Measurements from ENCODE around the gene PATZ1. TPM values are rescaled to one million over a fixed set of nuclear protein-coding genes. Genes with fewer than 3 reads are reported as not detected.

Gene PATZ1
- total and polyA plus RNA-seq, 2 of the 8 experiments (the other 6 are each of a cell fraction or from before 2014, with no cell fraction given), result 62.1 to 70.9 TPM

DNA sequence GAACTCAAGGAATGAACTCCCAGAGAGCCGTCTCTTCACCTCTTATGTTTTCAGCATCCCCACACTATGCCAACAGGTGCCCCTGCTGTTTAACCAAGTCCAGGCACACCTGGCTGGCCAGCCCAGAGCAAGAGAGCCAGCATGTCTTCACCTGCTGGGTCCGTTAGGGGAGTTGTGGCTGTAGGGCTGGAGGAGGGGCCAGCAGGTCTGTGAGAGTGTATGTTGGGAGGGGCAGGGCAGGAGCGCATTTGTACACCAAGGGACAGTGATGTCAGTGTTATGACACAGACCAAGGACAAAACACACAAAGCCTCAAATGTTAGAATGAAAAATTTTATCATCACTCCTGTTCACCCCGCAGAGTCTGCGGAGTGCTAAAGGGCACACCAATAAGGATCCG, 5.8 kb downstream of the PATZ1 start:
- Histone ChIP-seq H3K27me3 (replicated peaks in 1 of 4; ENCODE audit: control insufficient read depth in 3 of 4, extremely low read depth in 1 of 4, insufficient read depth in 3 of 4, low read length in 3 of 4) (no peaks in the 10 kb centered on the region), H3K4me2 (ENCODE audit: insufficient read depth in 1 of 2, low read depth in 2 of 2, low read length in 2 of 2) (no peak overlapping the region), H2AFZ (ENCODE audit: low read length) (no peak overlapping the region), H3K4me1 (replicated peaks in 1 of 4; ENCODE audit: control insufficient read depth in 3 of 4, insufficient read depth in 4 of 4, low read length in 3 of 4) (peaks cover 0 to 50% (median 37%) of the 10 kb centered on the region in 4 experiments; a peak in 6 of 7 replicates), H3K23me2 (ENCODE audit: low read depth, low read length) (peaks cover 23% of the 10 kb centered on the region), H4K91ac (replicated peaks; ENCODE audit: insufficient read length, low read length) (no peak overlapping the region), H3K56ac (replicated peaks; ENCODE audit: insufficient read length, low read depth, low read length) (no peak overlapping the region), H3K14ac (ENCODE audit: insufficient read length) (no peak overlapping the region), H3K79me2 (ENCODE audit: control insufficient read depth in 1 of 2, insufficient read depth in 2 of 2, low read length in 2 of 2) (peaks cover 4 to 86% of the 10 kb centered on the region in 2 experiments; a peak in 3 of 4 replicates), H2BK15ac (ENCODE audit: low read length) (no peak overlapping the region), H3K79me1 (ENCODE audit: low read depth, low read length) (peaks cover 37% of the 10 kb centered on the region), H3K18ac (ENCODE audit: extremely low read depth, low read length) (no peak overlapping the region), H2BK20ac (ENCODE audit: low read length) (no peak overlapping the region), H2AK5ac (ENCODE audit: low read depth, low read length) (no peak overlapping the region), H3K23ac (ENCODE audit: insufficient read length) (no peak overlapping the region), H2BK120ac (replicated peaks; ENCODE audit: low read depth, low read length) (no peak overlapping the region), H4K8ac (ENCODE audit: extremely low read depth, insufficient read depth, low read length) (no peak overlapping the region), H3K9me3 (ENCODE audit: insufficient read depth in 2 of 2, low read depth in 1 of 2, low read length in 1 of 2) (no peaks in the 10 kb centered on the region), H3K4ac (replicated peaks; ENCODE audit: insufficient read length, low read depth, low read length) (no peak overlapping the region), H3K27ac (ENCODE audit: low read depth, low read length) (no peak overlapping the region), H4K5ac (ENCODE audit: insufficient read length, low read depth, low read length) (no peak overlapping the region), H4K20me1 (replicated peaks in 1 of 2; ENCODE audit: control insufficient read depth in 1 of 2, insufficient read depth in 2 of 2, low read length in 2 of 2) (peaks cover 5 to 25% of the 10 kb centered on the region in 2 experiments), H3K4me3 (ENCODE audit: extremely low read depth in 1 of 4, insufficient read depth in 2 of 4, low read depth in 3 of 4, low read length in 4 of 4) (no peak overlapping the region), H2BK12ac (ENCODE audit: low read depth, low read length) (no peak overlapping the region), H2BK5ac (ENCODE audit: low read depth, low read length) (no peak overlapping the region), H3K9ac (replicated peaks in 1 of 4; ENCODE audit: extremely low read depth in 1 of 4, low read depth in 3 of 4, low read length in 3 of 4) (no peak overlapping the region), H3K36me3 (ENCODE audit: control insufficient read depth in 2 of 4, insufficient read depth in 4 of 4, low read length in 3 of 4) (peaks cover 15 to 71% (median 30%) of the 10 kb centered on the region in 4 experiments; a peak in 7 of 8 replicates)
- FAIRE-seq, result no peak
- ChIA-PET POLR2A (ENCODE audit: partially characterized antibody) (interaction anchor here (0.6 to 9.4 kb wide), 6 partner anchors 10 to 122 kb away, joined by 3 to 116 read pairs (median 4); no protein-coding TSS in a partner anchor), CTCF (ENCODE audit: partially characterized antibody) (interaction anchor here (0.9 to 1.3 kb wide), 3 partner anchors 27 to 89 kb away, joined by 3 read pairs; no protein-coding TSS in a partner anchor)
- TF ChIP-seq POLR2AphosphoS5 (IDR thresholded peaks at IDR 0.05; ENCODE audit: low read depth, low read length) (no peak), SRF (IDR thresholded peaks at IDR 0.05; ENCODE audit: low read depth, low read length) (no peak), TAF1 (IDR thresholded peaks at IDR 0.05; ENCODE audit: low read depth, low read length) (no peak)
- DNase-seq (ENCODE audit: low read depth in 1 of 2, low spot score in 2 of 2), result no peak
- WGBS, 2 experiments (ENCODE audit: extremely low coverage in 1 of 2, insufficient coverage in 1 of 2, insufficient read length in 1 of 2, insufficient replicate concordance in 2 of 2, low coverage in 1 of 2, low lambda C conversion rate in 2 of 2, missing lambda C conversion rate in 1 of 2), result 89% methylated on average over 6 of the region's 6 CpGs; no CpG with 5 or more reads in 1 of the 2 experiments
